CD14-positive monocyte (primary cell): ENCODE data around the gene CHAT. TPM values are rescaled to one million over a fixed set of nuclear protein-coding genes. Genes with fewer than 3 reads are reported as not detected.

Source experiments
- DNase-seq, 3 donors: peaks; one replicate each; pipeline ENCODE4 v3.0.0-alpha.2; 2011 to 2022
- H2AFZ ChIP-seq: 2 replicates; pipeline ENCODE4 v1.6.0; 2012; ENCODE audit warnings: mild to moderate bottlenecking, low read depth, low read length, inconsistent platforms; ENCODE audit not compliant: insufficient read depth, poor library complexity, severe bottlenecking
- H3K27ac ChIP-seq, 2 donors: 1 replicate in 1 of 2; 2 replicates in 1 of 2; pipeline ENCODE4 v1.5.1; 2012 to 2013; ENCODE audit warnings: low read length in 2 of 2, control low read depth in 1 of 2, inconsistent platforms in 1 of 2, low read depth in 1 of 2, mild to moderate bottlenecking in 1 of 2
- H3K27me3 ChIP-seq, 2 donors: one replicate each; pipeline versions ENCODE4 v1.6.0 to v1.6.1; 2011 to 2013; ENCODE audit warnings: low read length in 2 of 2; ENCODE audit not compliant: control insufficient read depth in 2 of 2, insufficient read depth in 2 of 2
- H3K36me3 ChIP-seq, 2 donors: replicated peaks in 1 of 2; 1 replicate in 1 of 2; 2 replicates in 1 of 2; pipeline versions ENCODE4 v1.5.1 to v1.6.1; 2012 to 2013; ENCODE audit warnings: low read length in 2 of 2, control low read depth in 1 of 2, inconsistent platforms in 1 of 2, mild to moderate bottlenecking in 1 of 2; ENCODE audit not compliant: insufficient read depth in 2 of 2, control insufficient read depth in 1 of 2
- H3K4me1 ChIP-seq, 2 donors: 1 replicate in 1 of 2; 2 replicates in 1 of 2; pipeline versions ENCODE4 v1.5.1 to v1.6.1; 2012 to 2013; ENCODE audit warnings: low read length in 2 of 2, control low read depth in 1 of 2, inconsistent platforms in 1 of 2, mild to moderate bottlenecking in 1 of 2, moderate library complexity in 1 of 2; ENCODE audit not compliant: insufficient read depth in 2 of 2, control insufficient read depth in 1 of 2
- H3K4me2 ChIP-seq: replicated peaks from 2 replicates; pipeline ENCODE3; 2012; ENCODE audit warnings: low read length, moderate library complexity, mild to moderate bottlenecking; ENCODE audit not compliant: poor library complexity, severe bottlenecking; ENCODE audit errors: extremely low read depth
- H3K4me3 ChIP-seq, 3 experiments: fragments of 200-600 bp in 1 of 3; sonication (generic) in 1 of 3; replicated peaks in 1 of 3; 1 replicate in 2 of 3; 2 replicates in 1 of 3; pipeline ENCODE4 v1.5.1; 2011 to 2013; ENCODE audit warnings: low read length in 3 of 3, mild to moderate bottlenecking in 3 of 3, control low read depth in 2 of 3, low read depth in 2 of 3, inconsistent platforms in 1 of 3, moderate library complexity in 1 of 3
- H3K79me2 ChIP-seq: 2 replicates; pipeline ENCODE4 v1.6.0; 2012; ENCODE audit warnings: mild to moderate bottlenecking, control low read depth, inconsistent platforms, low read length, moderate library complexity; ENCODE audit not compliant: insufficient read depth
- H3K9ac ChIP-seq: 2 replicates; pipeline ENCODE4 v1.6.0; 2017; ENCODE audit warnings: low read length, mild to moderate bottlenecking; ENCODE audit not compliant: insufficient read depth, poor library complexity, severe bottlenecking
- H3K9me3 ChIP-seq, 2 donors: replicated peaks in 1 of 2; 1 replicate in 1 of 2; 2 replicates in 1 of 2; pipeline versions ENCODE4 v1.5.1 to v1.6.1; 2012 to 2013; ENCODE audit warnings: low read length in 2 of 2, control low read depth in 1 of 2; ENCODE audit not compliant: control insufficient read depth in 1 of 2, insufficient read depth in 1 of 2
- H4K20me1 ChIP-seq: 2 replicates; pipeline ENCODE4 v1.6.0; 2012; ENCODE audit warnings: mild to moderate bottlenecking, low read length, control low read depth, moderate library complexity; ENCODE audit not compliant: insufficient read depth
- H3K27ac Mint-ChIP-seq, 7 donors: one replicate each; pipeline ENCODE4 v1.8.0; 2020; ENCODE audit warnings: mild to moderate bottlenecking in 7 of 7, mixed read lengths in 7 of 7, moderate library complexity in 6 of 7, inconsistent platforms in 2 of 7
- H3K27me3 Mint-ChIP-seq, 3 donors: one replicate each; pipeline ENCODE4 v1.8.0; 2021 to 2022; ENCODE audit warnings: low read depth in 3 of 3, mild to moderate bottlenecking in 3 of 3, mixed read lengths in 3 of 3, moderate library complexity in 3 of 3, inconsistent platforms in 1 of 3
- H3K36me3 Mint-ChIP-seq, 2 donors: one replicate each; pipeline ENCODE4 v1.8.0; 2020; ENCODE audit warnings: mixed read lengths in 2 of 2, inconsistent platforms in 1 of 2, mild to moderate bottlenecking in 1 of 2
- H3K4me1 Mint-ChIP-seq: one replicate; pipeline ENCODE4 v1.8.0; 2020; ENCODE audit warnings: mild to moderate bottlenecking, mixed read lengths
- H3K4me3 Mint-ChIP-seq, 2 donors: one replicate each; pipeline ENCODE4 v1.8.0; 2020; ENCODE audit warnings: mild to moderate bottlenecking in 2 of 2, mixed read lengths in 2 of 2, moderate library complexity in 1 of 2
- H3K9me3 Mint-ChIP-seq, 7 donors: one replicate each; pipeline ENCODE4 v1.8.0; 2020 to 2022; ENCODE audit warnings: mixed read lengths in 7 of 7, mild to moderate bottlenecking in 6 of 7, moderate library complexity in 6 of 7, inconsistent platforms in 2 of 7
- WGBS: methylation state at CpG from one replicate; pipeline ENCODE4 v1.1.5; 2013; ENCODE audit warnings: missing lambda C conversion rate; ENCODE audit not compliant: insufficient coverage; 5-methylcytosine and 5-hydroxymethylcytosine counted together
- intact Hi-C, 2 donors: fragments of 100-400 bp; cut with micrococcal nuclease; formaldehyde crosslinking; loops; one replicate each; pipeline versions ENCODE4 v1.15.0 to v1.15.1; 2023
- polyA plus RNA-seq, 3 donors: library from polyadenylated mRNA; depleted of rRNA in 1 of 3; unstranded in 2 of 3; stranded (reverse) in 1 of 3; fragments of 300-500 nt in 2 of 3; fragments of >200 nt in 1 of 3; fragmentation: Illumina TruSeq in 2 of 3; gene quantifications; 1 replicate in 2 of 3; 2 replicates in 1 of 3; pipeline ENCODE4 v1.2.3, GENCODE V29; 2012 to 2021
- TF ChIP-seq, protein P1 (sequence below): fragments of 200-600 bp; IDR thresholded peaks from one replicate; pipeline ENCODE4 v1.8.0; 2022; ENCODE audit warnings: antibody characterized with exemption, mild to moderate bottlenecking

CHAT gene
- polyA plus RNA-seq, 3 donors = not detected

DNA sequence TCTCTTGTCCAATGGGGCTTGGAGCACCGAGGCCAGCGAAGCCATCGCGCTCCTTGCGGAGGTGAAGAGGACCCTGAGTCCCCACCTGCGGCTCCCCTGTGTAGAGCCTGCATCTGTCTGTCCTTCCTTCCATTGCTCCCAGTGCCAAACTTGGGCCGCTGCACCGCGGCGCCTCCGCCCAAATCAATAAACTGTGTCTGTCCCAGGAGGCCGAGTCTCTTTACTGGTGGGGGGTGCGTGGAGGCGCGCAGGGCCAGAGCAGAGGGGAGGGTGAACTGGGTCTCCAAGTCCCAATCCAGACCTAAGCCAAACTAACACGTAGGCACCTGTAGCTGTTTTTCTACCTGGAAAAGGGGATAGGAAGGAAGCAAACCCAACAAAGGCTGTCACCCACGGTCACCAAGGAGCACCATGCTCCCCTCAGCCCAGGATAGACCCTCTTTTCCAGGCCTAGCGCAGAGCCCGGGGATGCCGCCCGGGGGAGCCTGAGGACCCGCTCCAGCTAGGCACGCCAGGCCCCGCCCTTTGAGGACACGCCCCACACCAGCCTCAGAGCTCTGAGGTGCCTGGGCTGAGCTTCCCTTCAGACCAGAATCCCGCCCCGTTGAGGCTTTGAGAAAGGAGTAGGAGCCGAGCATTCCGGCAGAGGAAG lies 1.2 kb upstream of the CHAT start:
- intact Hi-C loops = no loop called here
- no peaks in the 10 kb centered on the region for H3K4me1 Mint-ChIP-seq
- H3K27ac ChIP-seq = no peak overlapping the region
- H3K4me1 ChIP-seq = no peaks in the 10 kb centered on the region
- peaks cover 0 to 6% of the 10 kb centered on the region in 2 donors for H3K36me3 Mint-ChIP-seq
- H3K27ac Mint-ChIP-seq = no peak overlapping the region
- H3K4me3 ChIP-seq = no peak overlapping the region
- H3K9me3 Mint-ChIP-seq = peaks cover 0 to 32% (median 14%) of the 10 kb centered on the region in 7 donors
- no peak overlapping the region for H3K4me2 ChIP-seq
- H3K79me2 ChIP-seq = no peaks in the 10 kb centered on the region
- H3K27me3 ChIP-seq = peaks cover 41 to 85% of the 10 kb centered on the region in 2 donors
- TF ChIP-seq, protein P1, sequence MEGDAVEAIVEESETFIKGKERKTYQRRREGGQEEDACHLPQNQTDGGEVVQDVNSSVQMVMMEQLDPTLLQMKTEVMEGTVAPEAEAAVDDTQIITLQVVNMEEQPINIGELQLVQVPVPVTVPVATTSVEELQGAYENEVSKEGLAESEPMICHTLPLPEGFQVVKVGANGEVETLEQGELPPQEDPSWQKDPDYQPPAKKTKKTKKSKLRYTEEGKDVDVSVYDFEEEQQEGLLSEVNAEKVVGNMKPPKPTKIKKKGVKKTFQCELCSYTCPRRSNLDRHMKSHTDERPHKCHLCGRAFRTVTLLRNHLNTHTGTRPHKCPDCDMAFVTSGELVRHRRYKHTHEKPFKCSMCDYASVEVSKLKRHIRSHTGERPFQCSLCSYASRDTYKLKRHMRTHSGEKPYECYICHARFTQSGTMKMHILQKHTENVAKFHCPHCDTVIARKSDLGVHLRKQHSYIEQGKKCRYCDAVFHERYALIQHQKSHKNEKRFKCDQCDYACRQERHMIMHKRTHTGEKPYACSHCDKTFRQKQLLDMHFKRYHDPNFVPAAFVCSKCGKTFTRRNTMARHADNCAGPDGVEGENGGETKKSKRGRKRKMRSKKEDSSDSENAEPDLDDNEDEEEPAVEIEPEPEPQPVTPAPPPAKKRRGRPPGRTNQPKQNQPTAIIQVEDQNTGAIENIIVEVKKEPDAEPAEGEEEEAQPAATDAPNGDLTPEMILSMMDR = no peak
- no peak overlapping the region for H3K9ac ChIP-seq
- H3K4me3 Mint-ChIP-seq = peak overlapping the region in 1 of 2 donors; percentile 82
- peaks cover 0 to 36% of the 10 kb centered on the region in 2 donors for H3K9me3 ChIP-seq
- no peaks in the 10 kb centered on the region for H4K20me1 ChIP-seq
- H2AFZ ChIP-seq = no peak overlapping the region
- no peaks in the 10 kb centered on the region for H3K36me3 ChIP-seq
- peaks cover 79 to 97% (median 86%) of the 10 kb centered on the region in 3 donors for H3K27me3 Mint-ChIP-seq
- WGBS = 9% methylated on average over 16 of the region's 29 CpGs
- no peak for DNase-seq

DNA sequence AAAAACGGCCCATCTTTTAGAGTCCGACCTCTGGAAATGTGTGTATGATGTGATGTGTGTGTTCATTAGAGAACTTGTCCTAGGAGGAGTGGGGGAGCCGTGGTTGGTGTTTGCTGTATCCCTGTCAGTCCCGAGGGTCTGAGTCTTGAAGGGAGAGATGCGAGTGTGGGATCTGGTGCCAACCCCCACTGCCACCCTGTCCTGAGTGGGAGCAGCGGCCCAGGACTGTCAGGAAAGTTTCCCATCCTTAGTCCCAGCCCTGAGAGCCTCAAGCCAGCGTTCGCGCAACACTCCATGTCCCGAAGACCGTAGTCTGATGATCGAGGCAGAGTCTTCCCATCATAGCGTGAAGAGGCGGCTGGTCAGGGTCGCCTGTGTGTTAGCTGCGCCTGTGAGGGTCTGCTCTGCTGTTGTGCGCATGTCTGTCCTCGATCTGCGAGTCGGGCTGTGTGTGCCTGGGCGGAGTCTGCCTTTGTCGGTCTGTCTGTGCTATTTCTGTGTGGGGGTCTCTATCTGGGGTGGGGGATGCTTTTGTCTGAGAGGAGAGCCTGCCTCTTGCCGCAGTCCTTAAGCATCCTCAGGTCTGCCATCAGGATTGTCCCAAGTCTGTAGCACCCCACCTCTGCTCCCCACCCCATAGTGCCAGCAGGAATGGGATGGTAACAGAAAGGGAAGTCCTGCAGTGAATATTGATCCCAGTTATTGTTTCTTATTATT lies 514 bp upstream of the CHAT start:
- no peak for DNase-seq
- Histone ChIP-seq H3K9me3 (peaks cover 0 to 35% of the 10 kb centered on the region in 2 donors), H2AFZ (no peak overlapping the region), H3K4me3 (no peak overlapping the region), H3K27ac (no peak overlapping the region), H3K4me2 (no peak overlapping the region), H4K20me1 (no peaks in the 10 kb centered on the region), H3K4me1 (no peaks in the 10 kb centered on the region), H3K79me2 (no peaks in the 10 kb centered on the region), H3K36me3 (no peaks in the 10 kb centered on the region), H3K27me3 (peaks cover 35 to 78% of the 10 kb centered on the region in 2 donors), H3K9ac (no peak overlapping the region)
- Mint-ChIP-seq H3K4me1 (no peaks in the 10 kb centered on the region), H3K9me3 (peaks cover 0 to 31% (median 14%) of the 10 kb centered on the region in 7 donors), H3K4me3 (peak overlapping the region in 1 of 2 donors; percentile 57), H3K27ac (no peak overlapping the region), H3K36me3 (peaks cover 0 to 6% of the 10 kb centered on the region in 2 donors), H3K27me3 (peaks cover 75 to 91% (median 79%) of the 10 kb centered on the region in 3 donors)
- TF ChIP-seq, protein P1 = no peak
- WGBS = 6% methylated on average over 21 of the region's 23 CpGs
- intact Hi-C loops = no loop called here
